GM19372 (cell line): ENCODE results near the gene PDZD4.

Experiments used
- ATAC-seq: cut with Tn5 transposase; IDR thresholded peaks from one replicate; pipeline ENCODE4 v1.9.1; 2021; ENCODE audit warnings: mild to moderate bottlenecking, low read depth, moderate library complexity; ENCODE audit not compliant: unreplicated experiment

PDZD4 gene

GRCh38 chrX:153763989-153764755 is 66.2 kb downstream of the PDZD4 start, which contains the start of gene PLXNB3:
Gene PLXNB3, plus strand, starts transcription at chrX:153764249. Its CDS starts 1,287 bp downstream, at chrX:153765536.
- no peak for ATAC-seq

- ATAC-seq, result no peak
These were observed 66.9 kb downstream of the PDZD4 start for GRCh38 chrX:153763298-153763932.

GRCh38 chrX:153762626-153763173 is 67.6 kb downstream of the PDZD4 start:
- no peak for ATAC-seq

GRCh38 chrX:153761863-153762262 is 68.5 kb downstream of the PDZD4 start:
- no peak for ATAC-seq

- no peak for ATAC-seq
These were observed 75.2 kb downstream of the PDZD4 start for GRCh38 chrX:153755136-153755535.
